ENCODE results near the gene AKR1C3.
"Not testable (repeated sequence)": the region's sequence is repeated elsewhere in the genome, so short reads cannot be mapped to it uniquely, and the experiment has no call there.

The AKR1C3 gene

GRCh38 chr10:5089865-5090264, 4.3 kb upstream of the AKR1C3 start:
- DNase-seq = no peak

- DNase-seq = no peak
Measured at GRCh38 chr10:5090551-5090950, 3.7 kb upstream of the AKR1C3 start.

- DNase-seq = no peak
Measured at GRCh38 chr10:5091196-5091595, 3.0 kb upstream of the AKR1C3 start.

- no peak for DNase-seq
Measured at GRCh38 chr10:5092375-5092774, 1.8 kb upstream of the AKR1C3 start.

- DNase-seq = no peak
Measured at GRCh38 chr10:5092848-5093790, 1.1 kb upstream of the AKR1C3 start.

GRCh38 chr10:5095687-5096086, 1.5 kb downstream of the AKR1C3 start:
- no peak for DNase-seq

- DNase-seq = no peak
Measured at GRCh38 chr10:5096108-5096507, 1.9 kb downstream of the AKR1C3 start.

- not testable (repeated sequence) for DNase-seq
Measured at GRCh38 chr10:5102479-5102878, 8.3 kb downstream of the AKR1C3 start.

GRCh38 chr10:5103481-5103880, 9.3 kb downstream of the AKR1C3 start:
- no peak for DNase-seq

- no peak for DNase-seq
Measured at GRCh38 chr10:5105626-5106025, 11.4 kb downstream of the AKR1C3 start.

GRCh38 chr10:5106553-5106952, 12.3 kb downstream of the AKR1C3 start:
- DNase-seq = no peak

GRCh38 chr10:5107860-5108526, 13.8 kb downstream of the AKR1C3 start:
- no peak for DNase-seq

GRCh38 chr10:5108658-5109416, 14.6 kb downstream of the AKR1C3 start:
- no peak for DNase-seq

GRCh38 chr10:5109861-5110260, 15.6 kb downstream of the AKR1C3 start:
- not testable (repeated sequence) for DNase-seq

GRCh38 chr10:5116621-5117020, 22.4 kb downstream of the AKR1C3 start:
- no peak for DNase-seq

GRCh38 chr10:5117026-5117425, 22.8 kb downstream of the AKR1C3 start:
- no peak for DNase-seq

GRCh38 chr10:5119997-5120396, 25.8 kb downstream of the AKR1C3 start:
- not testable (repeated sequence) for DNase-seq

GRCh38 chr10:5123886-5124285, 29.7 kb downstream of the AKR1C3 start:
- DNase-seq = no peak

GRCh38 chr10:5125315-5126044, 31.3 kb downstream of the AKR1C3 start:
- no peak for DNase-seq

- no peak for DNase-seq
Measured at GRCh38 chr10:5135581-5135980, 41.4 kb downstream of the AKR1C3 start.

- DNase-seq = no peak
Measured at GRCh38 chr10:5136468-5137087, 42.4 kb downstream of the AKR1C3 start.

GRCh38 chr10:5137699-5138098, 43.5 kb downstream of the AKR1C3 start:
- not testable (repeated sequence) for DNase-seq

All from activated gamma-delta T cell treated with Interleukin-2 at 50 U/mL for 16 hours (primary cell).